ENCODE data around the gene NUDCD3. TPM values are rescaled to one million over a fixed set of nuclear protein-coding genes. Genes with fewer than 3 reads are reported as not detected.

NUDCD3 gene
- total RNA-seq, 1 experiment from 2014 or later, result 71.9 TPM

DNA sequence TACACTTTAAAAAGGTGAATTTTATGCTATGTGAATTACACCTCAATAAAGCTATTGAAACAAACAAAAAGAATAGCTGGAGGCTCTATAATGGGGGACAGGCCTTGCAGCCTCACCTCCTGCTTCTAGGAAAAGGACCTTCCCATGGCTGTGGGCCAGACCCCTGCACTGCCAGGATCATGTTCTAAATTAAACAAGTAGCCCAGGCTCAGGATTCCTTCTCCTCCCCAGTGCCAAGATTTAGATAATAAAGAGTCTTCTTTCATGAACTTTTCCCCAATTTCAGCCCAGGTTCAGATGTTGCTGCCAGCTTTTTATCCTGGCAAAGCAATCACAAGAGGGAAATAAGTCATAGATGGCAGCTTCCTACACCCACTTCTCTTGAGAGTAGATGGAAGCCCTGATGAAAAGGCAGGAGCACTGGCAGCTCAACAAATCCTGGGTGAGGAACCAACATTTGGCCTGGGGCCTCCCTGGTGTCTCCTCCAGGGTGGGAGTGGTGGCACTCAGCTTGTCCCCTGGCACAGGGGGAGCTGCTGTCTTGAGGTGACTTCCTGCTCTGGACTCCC, 142.8 kb downstream of the NUDCD3 start:
- H4K91ac ChIP-seq (ENCODE audit: insufficient read length, low read depth, low read length), result no peak overlapping the region
- H2BK12ac ChIP-seq (ENCODE audit: insufficient read length, low read depth, low read length), result no peak overlapping the region
- H2BK20ac ChIP-seq (ENCODE audit: low read depth, low read length, poor library complexity, severe bottlenecking), result no peak overlapping the region
- no peak overlapping the region for H2AFZ ChIP-seq (ENCODE audit: low read length)
- H3K4me2 ChIP-seq (ENCODE audit: insufficient read depth, insufficient read length, low read length), result no peak overlapping the region
- Mint-ChIP-seq H3K4me1 (peaks cover 3 to 9% of the 10 kb centered on the region in 2 experiments; a peak in 3 of 4 replicates), H3K27me3 (ENCODE audit: low read depth) (peaks cover 10% of the 10 kb centered on the region), H3K9me3 (peaks cover 9 to 11% of the 10 kb centered on the region in 2 experiments), H3K4me3 (no peak overlapping the region), H3K36me3 (ENCODE audit: insufficient read depth in 1 of 3, low read depth in 3 of 3) (no peaks in the 10 kb centered on the region), H3K27ac (no peak overlapping the region)
- H3K27me3 ChIP-seq (ENCODE audit: insufficient read depth, low read length), result no peaks in the 10 kb centered on the region
- no peaks in the 10 kb centered on the region for H3K79me2 ChIP-seq (ENCODE audit: insufficient read depth, low read length)
- H3K4me1 ChIP-seq (ENCODE audit: insufficient read depth, low read length), result no peaks in the 10 kb centered on the region
- H3K14ac ChIP-seq (ENCODE audit: insufficient read depth, low read length), result no peak overlapping the region
- H3K56ac ChIP-seq (ENCODE audit: insufficient read length, low read depth, low read length), result no peak overlapping the region
- no peaks in the 10 kb centered on the region for H3K9me3 ChIP-seq (ENCODE audit: control insufficient read depth, low read depth, low read length)
- no peak overlapping the region for H3K23ac ChIP-seq (ENCODE audit: insufficient read length, low read depth, low read length)
- no peak overlapping the region for H2BK15ac ChIP-seq (ENCODE audit: low read depth, low read length)
- no peak overlapping the region for H4K5ac ChIP-seq (ENCODE audit: insufficient read length, low read depth, low read length)
- H3K79me1 ChIP-seq (ENCODE audit: insufficient read depth, low read depth, low read length, poor library complexity, severe bottlenecking), result no peaks in the 10 kb centered on the region
- H2AK5ac ChIP-seq (ENCODE audit: insufficient read length, low read length), result no peak overlapping the region
- H4K20me1 ChIP-seq (ENCODE audit: control insufficient read depth, insufficient read depth, insufficient read length), result no peaks in the 10 kb centered on the region
- H2BK120ac ChIP-seq (ENCODE audit: low read depth, low read length, poor library complexity, severe bottlenecking), result no peak overlapping the region
- TF ChIP-seq, protein P1, sequence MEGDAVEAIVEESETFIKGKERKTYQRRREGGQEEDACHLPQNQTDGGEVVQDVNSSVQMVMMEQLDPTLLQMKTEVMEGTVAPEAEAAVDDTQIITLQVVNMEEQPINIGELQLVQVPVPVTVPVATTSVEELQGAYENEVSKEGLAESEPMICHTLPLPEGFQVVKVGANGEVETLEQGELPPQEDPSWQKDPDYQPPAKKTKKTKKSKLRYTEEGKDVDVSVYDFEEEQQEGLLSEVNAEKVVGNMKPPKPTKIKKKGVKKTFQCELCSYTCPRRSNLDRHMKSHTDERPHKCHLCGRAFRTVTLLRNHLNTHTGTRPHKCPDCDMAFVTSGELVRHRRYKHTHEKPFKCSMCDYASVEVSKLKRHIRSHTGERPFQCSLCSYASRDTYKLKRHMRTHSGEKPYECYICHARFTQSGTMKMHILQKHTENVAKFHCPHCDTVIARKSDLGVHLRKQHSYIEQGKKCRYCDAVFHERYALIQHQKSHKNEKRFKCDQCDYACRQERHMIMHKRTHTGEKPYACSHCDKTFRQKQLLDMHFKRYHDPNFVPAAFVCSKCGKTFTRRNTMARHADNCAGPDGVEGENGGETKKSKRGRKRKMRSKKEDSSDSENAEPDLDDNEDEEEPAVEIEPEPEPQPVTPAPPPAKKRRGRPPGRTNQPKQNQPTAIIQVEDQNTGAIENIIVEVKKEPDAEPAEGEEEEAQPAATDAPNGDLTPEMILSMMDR (conservative IDR thresholded peaks at IDR 0.05), result no peak
- no peak overlapping the region for H3K18ac ChIP-seq (ENCODE audit: insufficient read length, low read depth, low read length)
- H3K23me2 ChIP-seq (ENCODE audit: insufficient read length, low read depth, low read length, poor library complexity, severe bottlenecking), result no peaks in the 10 kb centered on the region
- H3T11ph ChIP-seq (ENCODE audit: low read length), result no peak overlapping the region
- H2BK5ac ChIP-seq (ENCODE audit: insufficient read length, low read length), result no peak overlapping the region
- no peak overlapping the region for H3K9ac ChIP-seq (ENCODE audit: extremely low read depth, insufficient read length, low read length)
- no peak overlapping the region for H4K8ac ChIP-seq (replicated peaks; ENCODE audit: insufficient read length, low read depth, low read length)
- DNase-seq, result no peak
- H3K4ac ChIP-seq (ENCODE audit: low read depth, low read length), result no peak overlapping the region
- no peak overlapping the region for H3K27ac ChIP-seq (ENCODE audit: insufficient read length, low read depth, low read length)

Measured in H9 (cell line).